B cell (primary cell): ENCODE results near the gene HCN2.

Experiments used
- CTCF ChIP-seq: fragments of 200-600 bp; IDR thresholded peaks from one replicate; pipeline ENCODE4 v1.8.0; 2022; ENCODE audit warnings: antibody characterized with exemption, mild to moderate bottlenecking
- EZH2 ChIP-seq: IDR thresholded peaks from 2 replicates; pipeline ENCODE4 v1.6.1; 2012; ENCODE audit warnings: borderline replicate concordance, low read depth, mild to moderate bottlenecking, moderate library complexity, low read length; ENCODE audit not compliant: insufficient read depth, poor library complexity, severe bottlenecking

GRCh38 chr19:570251-570686 lies 19.4 kb upstream of the HCN2 start:
- TF ChIP-seq CTCF (no peak), EZH2 (no peak)
